Neural cell (in vitro differentiated cells): ENCODE results near the gene ZNF276.

Source experiments
- CTCF ChIP-seq: fragments of 450-650 bp; IDR thresholded peaks from 2 replicates; pipeline ENCODE4 v1.5.1; 2014; ENCODE audit warnings: antibody characterized with exemption, mild to moderate bottlenecking, moderate library complexity; ENCODE audit not compliant: poor library complexity, severe bottlenecking
- EP300 ChIP-seq: fragments of 450-650 bp; conservative IDR thresholded peaks from 2 replicates; pipeline ENCODE4 v1.6.1; 2014; ENCODE audit warnings: antibody characterized with exemption, mild to moderate bottlenecking, moderate library complexity; ENCODE audit not compliant: poor library complexity, severe bottlenecking
- EZH2 ChIP-seq: fragments of 200-600, 300-800 bp; shearing (Covaris generic), sonication (generic); IDR thresholded peaks from 2 replicates; pipeline ENCODE4 v1.6.1; 2014; ENCODE audit warnings: antibody characterized with exemption, low read length, borderline replicate concordance, mild to moderate bottlenecking; ENCODE audit not compliant: insufficient read depth, poor library complexity, severe bottlenecking
- POLR2AphosphoS5 ChIP-seq: IDR thresholded peaks from 2 replicates; pipeline ENCODE4 v1.6.1; 2012
- RAD21 ChIP-seq: fragments of 450-650 bp; conservative IDR thresholded peaks from 2 replicates; pipeline ENCODE4 v1.6.1; 2014; ENCODE audit warnings: antibody characterized with exemption, mild to moderate bottlenecking, moderate library complexity
- TAF1 ChIP-seq: IDR thresholded peaks from 2 replicates; pipeline ENCODE4 v1.6.1; 2012; ENCODE audit warnings: low read depth

GRCh38 chr16:89717688-89718505, 3.4 kb upstream of the ZNF276 start:
- no peak for TF ChIP-seq EZH2
- no peak for TF ChIP-seq CTCF
- TF ChIP-seq RAD21 = no peak
- TF ChIP-seq EP300 = no peak
- TF ChIP-seq POLR2AphosphoS5 = no peak
- no peak for TF ChIP-seq TAF1
